SU-DHL-6 (cell line): ENCODE data around the gene MAP2K2.

Experiments
- H2AFZ ChIP-seq: fragments of 200-600 bp; sonication (generic); 2 replicates; pipeline ENCODE4 v1.6.1; 2014; ENCODE audit warnings: low read depth, mild to moderate bottlenecking, moderate library complexity, mixed read lengths, antibody characterized with exemption, low read length; ENCODE audit not compliant: severe bottlenecking
- H3F3A ChIP-seq: fragments of 200-600 bp; shearing (Covaris generic); 2 replicates; pipeline ENCODE4 v1.6.0; 2016; ENCODE audit warnings: antibody characterized with exemption, mild to moderate bottlenecking; ENCODE audit not compliant: insufficient read depth
- H3K27ac ChIP-seq: fragments of 200-600 bp; sonication (generic); 2 replicates; pipeline ENCODE4 v1.5.1; 2016; ENCODE audit warnings: low read depth, mild to moderate bottlenecking, low read length, moderate library complexity, mixed read lengths
- H3K27me3 ChIP-seq: fragments of 200-600 bp; sonication (generic), shearing (Covaris generic); 2 replicates; pipeline ENCODE4 v1.6.0; 2014; ENCODE audit warnings: mild to moderate bottlenecking, low read length
- H3K36me3 ChIP-seq: fragments of 200-600 bp; sonication (generic); 2 replicates; pipeline ENCODE4 v1.6.1; 2014; ENCODE audit warnings: mild to moderate bottlenecking, low read length, mixed read lengths
- H3K4me2 ChIP-seq: fragments of 300-600, 200-600 bp; shearing (Covaris generic), sonication (generic); 2 replicates; pipeline ENCODE4 v1.6.0; 2014; ENCODE audit warnings: low read length, low read depth, mild to moderate bottlenecking; ENCODE audit not compliant: poor library complexity, severe bottlenecking
- H3K4me3 ChIP-seq: fragments of 200-600 bp; sonication (generic); 2 replicates; pipeline ENCODE4 v1.5.1; 2014; ENCODE audit warnings: antibody characterized with exemption, low read length, mild to moderate bottlenecking, mixed read lengths; ENCODE audit not compliant: insufficient read depth, poor library complexity, severe bottlenecking
- H3K79me2 ChIP-seq: fragments of 200-600 bp; sonication (generic); 2 replicates; pipeline ENCODE4 v1.6.1; 2014; ENCODE audit warnings: mild to moderate bottlenecking, low read length, moderate library complexity; ENCODE audit not compliant: insufficient read depth
- H3K9ac ChIP-seq: fragments of 200-600 bp; sonication (generic); 2 replicates; pipeline ENCODE4 v1.7.0; 2014; ENCODE audit warnings: mild to moderate bottlenecking, low read length
- H3K9me2 ChIP-seq: fragments of 200-600 bp; sonication (generic); replicated peaks from 2 replicates; pipeline ENCODE4 v1.6.1; 2014; ENCODE audit warnings: low read length; ENCODE audit not compliant: insufficient read depth
- H3K9me3 ChIP-seq: fragments of 200-600 bp; sonication (generic); 2 replicates; pipeline ENCODE4 v1.6.1; 2014; ENCODE audit warnings: low read length, mixed read lengths; ENCODE audit not compliant: insufficient read depth
- H4K20me1 ChIP-seq: fragments of 200-600 bp; sonication (generic); 2 replicates; pipeline ENCODE4 v1.6.1; 2014; ENCODE audit warnings: low read depth, mild to moderate bottlenecking, antibody characterized with exemption, low read length, moderate library complexity, mixed read lengths
- CTCF ChIP-seq: fragments of 200-600 bp; sonication (generic); IDR thresholded peaks from one replicate; pipeline ENCODE4 v1.5.1; 2017; ENCODE audit warnings: antibody characterized with exemption, mild to moderate bottlenecking, low read length, moderate library complexity; ENCODE audit not compliant: insufficient read depth, poor library complexity, severe bottlenecking
- EZH2phosphoT487 ChIP-seq: fragments of 200-600 bp; sonication (generic), shearing (Covaris generic); conservative IDR thresholded peaks from 2 replicates; pipeline ENCODE4 v1.6.1; 2018; ENCODE audit warnings: mild to moderate bottlenecking, antibody characterized with exemption, low read length, moderate library complexity, mixed read lengths

Gene MAP2K2

GRCh38 chr19:4051175-4052101, 72.5 kb downstream of the MAP2K2 start:
- Histone ChIP-seq H3K9me2 (no peaks in the 10 kb centered on the region), H2AFZ (no peak overlapping the region), H3K79me2 (peaks cover 82% of the 10 kb centered on the region), H3K4me2 (no peak overlapping the region), H3K9ac (no peak overlapping the region), H3K9me3 (no peaks in the 10 kb centered on the region), H3K36me3 (no peaks in the 10 kb centered on the region; the same call in 1 of the 2 replicates), H3F3A (0 out of 2 replicates have a peak, but pooled peaks cover under 1% of the 10 kb centered on the region), H3K4me3 (no peak overlapping the region), H3K27ac (no peak overlapping the region), H3K27me3 (no peaks in the 10 kb centered on the region), H4K20me1 (peaks cover 12% of the 10 kb centered on the region)
- TF ChIP-seq CTCF (no peak), EZH2phosphoT487 (no peak)

- H3K27me3 ChIP-seq, result no peaks in the 10 kb centered on the region
- H3K9ac ChIP-seq, result no peak overlapping the region
- peaks cover 5% of the 10 kb centered on the region; the same call in 1 of the 2 replicates for H3K36me3 ChIP-seq
- 0 out of 2 replicates have a peak, but pooled peaks cover 5% of the 10 kb centered on the region for H3F3A ChIP-seq
- H2AFZ ChIP-seq, result no peak overlapping the region
- no peak for TF ChIP-seq CTCF
- no peak for TF ChIP-seq EZH2phosphoT487
- H4K20me1 ChIP-seq, result peaks cover 9% of the 10 kb centered on the region; the same call in 1 of the 2 replicates
- no peak overlapping the region for H3K4me2 ChIP-seq
- no peak overlapping the region for H3K4me3 ChIP-seq
- no peak overlapping the region for H3K27ac ChIP-seq
- H3K9me2 ChIP-seq, result no peaks in the 10 kb centered on the region
- no peaks in the 10 kb centered on the region for H3K9me3 ChIP-seq
- H3K79me2 ChIP-seq, result peaks cover 80% of the 10 kb centered on the region
Measured at GRCh38 chr19:4049432-4049831, 74.5 kb downstream of the MAP2K2 start.

DNA sequence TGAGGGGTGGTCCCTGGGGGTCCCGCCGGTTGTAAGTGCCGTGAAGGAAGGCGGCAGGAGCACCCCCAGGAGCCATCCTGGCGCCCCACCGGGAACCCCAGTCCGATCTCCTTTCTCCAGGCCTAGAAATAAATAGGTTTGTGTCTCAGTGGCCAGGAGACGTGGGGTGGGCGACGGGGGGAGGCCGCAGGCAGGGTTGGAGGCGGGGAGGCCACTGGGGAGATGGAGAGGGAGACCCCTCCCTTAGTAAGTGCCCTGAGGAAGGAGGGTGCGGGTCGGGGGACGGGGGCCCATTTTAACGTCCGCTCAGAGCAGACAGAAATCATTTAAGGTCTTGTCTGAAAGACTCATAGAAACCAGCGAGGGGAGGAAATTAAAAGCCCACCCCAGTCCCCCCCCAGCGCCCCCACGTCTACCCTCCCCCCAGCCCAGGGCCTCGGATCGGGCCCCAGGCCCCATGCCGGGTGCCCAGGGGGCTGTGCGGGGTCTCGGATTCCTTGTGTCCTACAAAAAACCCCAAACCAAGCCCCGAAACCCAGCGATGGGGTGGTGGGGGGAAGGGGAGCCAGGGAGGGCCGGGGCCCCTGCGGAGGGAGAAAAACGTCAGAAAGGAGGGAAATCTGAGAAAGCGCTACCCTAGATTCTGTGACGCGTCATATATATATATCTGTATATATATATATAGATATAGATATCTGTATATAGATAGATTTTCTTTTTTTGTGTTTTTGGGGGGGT, 76.8 kb downstream of the MAP2K2 start:
- Histone ChIP-seq H3K9me2 (no peaks in the 10 kb centered on the region), H3K27me3 (no peaks in the 10 kb centered on the region), H2AFZ (no peak overlapping the region), H3F3A (0 out of 2 replicates have a peak, but pooled peaks cover 5% of the 10 kb centered on the region), H3K79me2 (peaks cover 65% of the 10 kb centered on the region), H3K4me2 (no peak overlapping the region), H4K20me1 (0 out of 2 replicates have a peak, but pooled peaks cover 3% of the 10 kb centered on the region), H3K9ac (no peak overlapping the region), H3K9me3 (no peaks in the 10 kb centered on the region), H3K36me3 (peaks cover 5% of the 10 kb centered on the region; the same call in 1 of the 2 replicates), H3K4me3 (no peak overlapping the region), H3K27ac (no peak overlapping the region)
- TF ChIP-seq CTCF (no peak), EZH2phosphoT487 (no peak)
